Body of pancreas (tissue), 4 donors: ENCODE results near the gene TUFM.

Source experiments
- POLR2A ChIP-seq, 3 donors: fragments of 450-650 bp; IDR thresholded peaks; one replicate each; pipeline ENCODE4 v1.6.1; 2016; ENCODE audit warnings: antibody characterized with exemption in 3 of 3, mild to moderate bottlenecking in 2 of 3
- TF ChIP-seq, protein P1 (sequence below), 7 experiments: fragments of 450-650 bp in 4 of 7; fragments of 200-600 bp in 3 of 7; sonication (generic) in 3 of 7; IDR thresholded peaks; one replicate each; pipeline ENCODE4 v1.5.1; 2016 to 2019; ENCODE audit warnings: antibody characterized with exemption in 7 of 7

DNA sequence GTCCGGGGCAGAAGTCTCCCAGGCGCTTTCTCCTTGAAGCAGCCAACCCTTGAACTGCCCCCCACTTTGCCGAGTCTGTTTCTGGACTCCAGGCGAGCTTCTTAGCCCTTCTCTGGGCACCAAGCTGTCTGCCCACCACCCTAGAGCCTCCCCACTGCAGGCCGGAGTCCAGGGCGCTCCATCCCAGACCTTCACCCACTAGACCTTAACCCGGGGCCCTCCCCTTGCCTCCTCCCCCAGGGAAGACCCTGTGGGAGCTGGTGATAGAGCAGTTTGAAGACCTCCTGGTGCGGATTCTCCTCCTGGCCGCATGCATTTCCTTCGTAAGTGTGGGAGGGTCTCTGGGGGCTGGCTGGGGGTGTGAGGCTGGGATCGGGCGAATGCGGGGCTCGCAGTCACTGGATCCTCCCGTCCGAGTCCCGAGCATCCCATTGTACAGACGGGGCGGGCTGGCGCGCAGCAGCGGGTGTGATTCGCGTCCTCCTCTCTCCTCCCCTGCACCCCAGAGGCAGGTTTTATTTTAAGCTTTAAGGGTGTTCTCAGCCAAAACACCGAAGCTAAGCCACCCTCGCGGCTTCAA lies 33.2 kb upstream of the TUFM start:
- TF ChIP-seq, protein P1, sequence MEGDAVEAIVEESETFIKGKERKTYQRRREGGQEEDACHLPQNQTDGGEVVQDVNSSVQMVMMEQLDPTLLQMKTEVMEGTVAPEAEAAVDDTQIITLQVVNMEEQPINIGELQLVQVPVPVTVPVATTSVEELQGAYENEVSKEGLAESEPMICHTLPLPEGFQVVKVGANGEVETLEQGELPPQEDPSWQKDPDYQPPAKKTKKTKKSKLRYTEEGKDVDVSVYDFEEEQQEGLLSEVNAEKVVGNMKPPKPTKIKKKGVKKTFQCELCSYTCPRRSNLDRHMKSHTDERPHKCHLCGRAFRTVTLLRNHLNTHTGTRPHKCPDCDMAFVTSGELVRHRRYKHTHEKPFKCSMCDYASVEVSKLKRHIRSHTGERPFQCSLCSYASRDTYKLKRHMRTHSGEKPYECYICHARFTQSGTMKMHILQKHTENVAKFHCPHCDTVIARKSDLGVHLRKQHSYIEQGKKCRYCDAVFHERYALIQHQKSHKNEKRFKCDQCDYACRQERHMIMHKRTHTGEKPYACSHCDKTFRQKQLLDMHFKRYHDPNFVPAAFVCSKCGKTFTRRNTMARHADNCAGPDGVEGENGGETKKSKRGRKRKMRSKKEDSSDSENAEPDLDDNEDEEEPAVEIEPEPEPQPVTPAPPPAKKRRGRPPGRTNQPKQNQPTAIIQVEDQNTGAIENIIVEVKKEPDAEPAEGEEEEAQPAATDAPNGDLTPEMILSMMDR (IDR thresholded peaks at IDR 0.05): no peak
- peak in 1 of 3 donors; percentile 29 for TF ChIP-seq POLR2A (IDR thresholded peaks at IDR 0.05)
